ENCODE results near the gene LMNA. TPM values are rescaled to one million over a fixed set of nuclear protein-coding genes. Genes with fewer than 3 reads are reported as not detected.

Gene LMNA
- total RNA-seq, 1 donor from 2014 or later = 47.7 TPM

- H3K27me3 Mint-ChIP-seq (ENCODE audit: unreplicated experiment) = peaks cover 4% of the 10 kb centered on the region
- no peak overlapping the region for H3K27ac Mint-ChIP-seq (ENCODE audit: unreplicated experiment)
- DNase-seq = no peak
- H3K36me3 Mint-ChIP-seq (ENCODE audit: unreplicated experiment) = no peaks in the 10 kb centered on the region
- no peaks in the 10 kb centered on the region for H3K9me3 Mint-ChIP-seq (ENCODE audit: unreplicated experiment)
- no peak for TF ChIP-seq CTCF (IDR thresholded peaks at IDR 0.05; ENCODE audit: partially characterized antibody, unreplicated experiment)
- no peak overlapping the region for H3K4me3 Mint-ChIP-seq (ENCODE audit: unreplicated experiment)
- no peaks in the 10 kb centered on the region for H3K4me1 Mint-ChIP-seq (ENCODE audit: low read depth, unreplicated experiment)
Observed at GRCh38 chr1:156163712-156164111, 49.2 kb downstream of the LMNA start.

GRCh38 chr1:156164125-156164831 is 49.8 kb downstream of the LMNA start:
- no peak for DNase-seq
- H3K36me3 Mint-ChIP-seq (ENCODE audit: unreplicated experiment) = no peaks in the 10 kb centered on the region
- no peak for TF ChIP-seq CTCF (IDR thresholded peaks at IDR 0.05; ENCODE audit: partially characterized antibody, unreplicated experiment)
- peaks cover 4% of the 10 kb centered on the region for H3K27me3 Mint-ChIP-seq (ENCODE audit: unreplicated experiment)
- no peak overlapping the region for H3K4me3 Mint-ChIP-seq (ENCODE audit: unreplicated experiment)
- H3K27ac Mint-ChIP-seq (ENCODE audit: unreplicated experiment) = peak overlapping the region; percentile 17
- H3K9me3 Mint-ChIP-seq (ENCODE audit: unreplicated experiment) = no peaks in the 10 kb centered on the region
- no peaks in the 10 kb centered on the region for H3K4me1 Mint-ChIP-seq (ENCODE audit: low read depth, unreplicated experiment)

- no peak overlapping the region for H3K27ac Mint-ChIP-seq (ENCODE audit: unreplicated experiment)
- TF ChIP-seq CTCF (IDR thresholded peaks at IDR 0.05; ENCODE audit: partially characterized antibody, unreplicated experiment) = no peak
- no peak overlapping the region for H3K4me3 Mint-ChIP-seq (ENCODE audit: unreplicated experiment)
- no peaks in the 10 kb centered on the region for H3K36me3 Mint-ChIP-seq (ENCODE audit: unreplicated experiment)
- H3K27me3 Mint-ChIP-seq (ENCODE audit: unreplicated experiment) = peaks cover 4% of the 10 kb centered on the region
- no peaks in the 10 kb centered on the region for H3K4me1 Mint-ChIP-seq (ENCODE audit: low read depth, unreplicated experiment)
- DNase-seq = no peak
- no peaks in the 10 kb centered on the region for H3K9me3 Mint-ChIP-seq (ENCODE audit: unreplicated experiment)
Observed at GRCh38 chr1:156165083-156165482, 50.6 kb downstream of the LMNA start.

- Mint-ChIP-seq H3K9me3 (ENCODE audit: unreplicated experiment) (no peaks in the 10 kb centered on the region), H3K27me3 (ENCODE audit: unreplicated experiment) (no peaks in the 10 kb centered on the region), H3K27ac (ENCODE audit: unreplicated experiment) (no peak overlapping the region), H3K4me3 (ENCODE audit: unreplicated experiment) (no peak overlapping the region), H3K36me3 (ENCODE audit: unreplicated experiment) (no peaks in the 10 kb centered on the region), H3K4me1 (ENCODE audit: low read depth, unreplicated experiment) (no peaks in the 10 kb centered on the region)
- DNase-seq = no peak
- TF ChIP-seq CTCF (IDR thresholded peaks at IDR 0.05; ENCODE audit: partially characterized antibody, unreplicated experiment) = no peak
Observed at GRCh38 chr1:156167536-156167935, 53.0 kb downstream of the LMNA start.

GRCh38 chr1:156172696-156173470 is 58.4 kb downstream of the LMNA start:
- Mint-ChIP-seq H3K27ac (ENCODE audit: unreplicated experiment) (no peak overlapping the region), H3K27me3 (ENCODE audit: unreplicated experiment) (peaks cover 11% of the 10 kb centered on the region), H3K9me3 (ENCODE audit: unreplicated experiment) (no peaks in the 10 kb centered on the region), H3K4me3 (ENCODE audit: unreplicated experiment) (no peak overlapping the region), H3K36me3 (ENCODE audit: unreplicated experiment) (no peaks in the 10 kb centered on the region), H3K4me1 (ENCODE audit: low read depth, unreplicated experiment) (no peaks in the 10 kb centered on the region)
- DNase-seq = no peak
- no peak for TF ChIP-seq CTCF (IDR thresholded peaks at IDR 0.05; ENCODE audit: partially characterized antibody, unreplicated experiment)
